NB4 (cell line): ENCODE measurements around the gene ADAMTS16.

Experiments
- DNase-seq: peaks from one replicate; pipeline ENCODE4 v3.0.0; 2010; ENCODE audit warnings: low read depth
- H3K4me3 ChIP-seq: one replicate; pipeline ENCODE4 v1.5.1; 2011; ENCODE audit warnings: mild to moderate bottlenecking, low read depth, low read length, moderate library complexity
- MYC ChIP-seq: IDR thresholded peaks from 2 replicates; pipeline ENCODE4 v1.6.1; 2011; ENCODE audit warnings: low read depth, low read length
- POLR2A ChIP-seq: IDR thresholded peaks from 2 replicates; pipeline ENCODE4 v1.6.1; 2011; ENCODE audit warnings: mild to moderate bottlenecking; ENCODE audit not compliant: insufficient read length; ENCODE audit errors: extremely low read depth
- TF ChIP-seq, protein P1 (sequence below): IDR thresholded peaks from one replicate; pipeline ENCODE4 v1.5.1; 2012; ENCODE audit warnings: low read depth, low read length
- TF ChIP-seq, protein P2 (sequence below): IDR thresholded peaks from 2 replicates; pipeline ENCODE4 v1.6.1; 2011; ENCODE audit warnings: low read depth, low read length

ADAMTS16 gene, protein sequence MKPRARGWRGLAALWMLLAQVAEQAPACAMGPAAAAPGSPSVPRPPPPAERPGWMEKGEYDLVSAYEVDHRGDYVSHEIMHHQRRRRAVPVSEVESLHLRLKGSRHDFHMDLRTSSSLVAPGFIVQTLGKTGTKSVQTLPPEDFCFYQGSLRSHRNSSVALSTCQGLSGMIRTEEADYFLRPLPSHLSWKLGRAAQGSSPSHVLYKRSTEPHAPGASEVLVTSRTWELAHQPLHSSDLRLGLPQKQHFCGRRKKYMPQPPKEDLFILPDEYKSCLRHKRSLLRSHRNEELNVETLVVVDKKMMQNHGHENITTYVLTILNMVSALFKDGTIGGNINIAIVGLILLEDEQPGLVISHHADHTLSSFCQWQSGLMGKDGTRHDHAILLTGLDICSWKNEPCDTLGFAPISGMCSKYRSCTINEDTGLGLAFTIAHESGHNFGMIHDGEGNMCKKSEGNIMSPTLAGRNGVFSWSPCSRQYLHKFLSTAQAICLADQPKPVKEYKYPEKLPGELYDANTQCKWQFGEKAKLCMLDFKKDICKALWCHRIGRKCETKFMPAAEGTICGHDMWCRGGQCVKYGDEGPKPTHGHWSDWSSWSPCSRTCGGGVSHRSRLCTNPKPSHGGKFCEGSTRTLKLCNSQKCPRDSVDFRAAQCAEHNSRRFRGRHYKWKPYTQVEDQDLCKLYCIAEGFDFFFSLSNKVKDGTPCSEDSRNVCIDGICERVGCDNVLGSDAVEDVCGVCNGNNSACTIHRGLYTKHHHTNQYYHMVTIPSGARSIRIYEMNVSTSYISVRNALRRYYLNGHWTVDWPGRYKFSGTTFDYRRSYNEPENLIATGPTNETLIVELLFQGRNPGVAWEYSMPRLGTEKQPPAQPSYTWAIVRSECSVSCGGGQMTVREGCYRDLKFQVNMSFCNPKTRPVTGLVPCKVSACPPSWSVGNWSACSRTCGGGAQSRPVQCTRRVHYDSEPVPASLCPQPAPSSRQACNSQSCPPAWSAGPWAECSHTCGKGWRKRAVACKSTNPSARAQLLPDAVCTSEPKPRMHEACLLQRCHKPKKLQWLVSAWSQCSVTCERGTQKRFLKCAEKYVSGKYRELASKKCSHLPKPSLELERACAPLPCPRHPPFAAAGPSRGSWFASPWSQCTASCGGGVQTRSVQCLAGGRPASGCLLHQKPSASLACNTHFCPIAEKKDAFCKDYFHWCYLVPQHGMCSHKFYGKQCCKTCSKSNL

DNA sequence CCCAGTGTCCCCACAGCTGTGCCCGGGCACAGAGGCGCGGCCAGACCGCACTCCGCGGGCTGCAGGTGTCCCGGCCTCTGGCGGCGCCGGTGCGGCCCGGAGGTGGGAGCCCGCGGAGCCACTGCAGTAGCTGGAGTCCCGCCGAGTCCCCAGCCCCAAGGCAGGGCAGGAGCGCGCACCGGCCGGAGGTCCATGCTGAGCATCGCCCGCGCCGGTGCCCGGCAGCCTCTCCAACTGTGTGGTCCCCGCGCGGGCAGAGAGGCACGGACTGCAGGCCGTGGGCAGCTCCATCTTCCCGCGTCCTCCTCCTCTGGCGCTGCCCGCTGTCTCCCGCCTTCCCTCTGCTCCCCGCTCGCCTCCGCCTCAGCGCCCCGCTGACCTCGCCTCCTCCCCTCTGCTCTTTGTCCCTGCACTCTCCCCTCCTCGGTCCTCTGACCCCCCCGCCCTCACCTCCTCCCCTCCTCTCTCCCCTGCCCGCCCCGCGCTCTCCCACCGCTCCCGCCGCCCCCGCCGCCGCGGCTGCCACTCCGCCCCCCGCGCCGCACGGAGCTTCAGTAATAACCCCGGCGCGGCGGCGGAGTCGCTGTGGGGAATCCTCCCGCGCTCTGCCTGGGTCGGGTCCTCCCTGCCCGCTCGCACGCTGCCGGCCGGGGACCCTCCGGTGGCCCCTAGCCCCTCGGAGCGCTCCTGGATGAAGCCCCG lies at the start of gene ADAMTS16:
ADAMTS16 (plus strand) TSS at position 554 of the 702 bp plus-strand sequence; CDS start at position 692, 138 bp downstream.
- TF ChIP-seq, protein P1, sequence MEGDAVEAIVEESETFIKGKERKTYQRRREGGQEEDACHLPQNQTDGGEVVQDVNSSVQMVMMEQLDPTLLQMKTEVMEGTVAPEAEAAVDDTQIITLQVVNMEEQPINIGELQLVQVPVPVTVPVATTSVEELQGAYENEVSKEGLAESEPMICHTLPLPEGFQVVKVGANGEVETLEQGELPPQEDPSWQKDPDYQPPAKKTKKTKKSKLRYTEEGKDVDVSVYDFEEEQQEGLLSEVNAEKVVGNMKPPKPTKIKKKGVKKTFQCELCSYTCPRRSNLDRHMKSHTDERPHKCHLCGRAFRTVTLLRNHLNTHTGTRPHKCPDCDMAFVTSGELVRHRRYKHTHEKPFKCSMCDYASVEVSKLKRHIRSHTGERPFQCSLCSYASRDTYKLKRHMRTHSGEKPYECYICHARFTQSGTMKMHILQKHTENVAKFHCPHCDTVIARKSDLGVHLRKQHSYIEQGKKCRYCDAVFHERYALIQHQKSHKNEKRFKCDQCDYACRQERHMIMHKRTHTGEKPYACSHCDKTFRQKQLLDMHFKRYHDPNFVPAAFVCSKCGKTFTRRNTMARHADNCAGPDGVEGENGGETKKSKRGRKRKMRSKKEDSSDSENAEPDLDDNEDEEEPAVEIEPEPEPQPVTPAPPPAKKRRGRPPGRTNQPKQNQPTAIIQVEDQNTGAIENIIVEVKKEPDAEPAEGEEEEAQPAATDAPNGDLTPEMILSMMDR = no peak
- TF ChIP-seq MYC = no peak
- TF ChIP-seq, protein P2, sequence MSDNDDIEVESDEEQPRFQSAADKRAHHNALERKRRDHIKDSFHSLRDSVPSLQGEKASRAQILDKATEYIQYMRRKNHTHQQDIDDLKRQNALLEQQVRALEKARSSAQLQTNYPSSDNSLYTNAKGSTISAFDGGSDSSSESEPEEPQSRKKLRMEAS = no peak
- TF ChIP-seq POLR2A = no peak
- no peak for DNase-seq
- H3K4me3 ChIP-seq = no peak within 1 kb of the TSS

DNA sequence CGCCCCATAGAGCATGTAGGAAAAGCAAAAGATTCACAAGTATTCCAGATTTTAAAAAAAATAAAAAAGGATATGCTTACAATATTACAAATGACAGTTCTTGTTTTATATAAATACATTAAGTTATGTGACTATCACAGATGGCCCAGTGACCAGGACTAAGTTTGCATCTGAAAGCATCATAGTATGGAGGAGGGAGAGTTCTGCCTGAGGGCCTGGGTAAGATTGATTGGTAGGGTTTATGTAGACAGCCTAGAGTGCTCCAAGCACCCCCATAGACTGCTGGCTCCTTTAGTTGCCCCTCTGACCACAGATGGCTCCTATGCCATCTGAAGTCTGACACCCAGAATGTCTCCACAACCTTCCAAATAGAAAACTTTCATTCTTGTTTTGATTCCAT lies 48.0 kb upstream of the ADAMTS16 start:
- DNase-seq = no peak
- H3K4me3 ChIP-seq = no peak overlapping the region
- TF ChIP-seq, protein P2 = no peak
- TF ChIP-seq, protein P1 = no peak
- TF ChIP-seq MYC (no peak), POLR2A (no peak)

DNA sequence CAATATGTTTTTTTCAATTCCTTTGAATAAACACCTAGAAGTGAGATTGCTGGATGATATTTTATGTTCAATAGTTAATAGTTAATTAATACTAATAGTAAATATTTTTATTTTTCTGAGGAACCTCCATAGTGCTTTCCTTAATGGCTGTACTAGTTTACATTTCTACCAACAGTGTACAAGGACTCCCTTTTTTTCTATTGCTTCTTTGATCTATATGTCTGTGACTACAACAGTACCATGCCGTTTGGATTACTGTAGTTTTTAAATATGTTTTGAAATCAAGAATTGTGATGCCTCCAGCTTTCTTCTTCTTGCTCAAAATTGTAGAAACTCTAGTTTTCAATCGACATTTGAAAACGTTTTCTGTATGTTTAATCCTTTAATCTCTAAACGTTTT lies 39.5 kb upstream of the ADAMTS16 start:
- DNase-seq = no peak
- H3K4me3 ChIP-seq = no peak overlapping the region
- TF ChIP-seq POLR2A = no peak

DNA sequence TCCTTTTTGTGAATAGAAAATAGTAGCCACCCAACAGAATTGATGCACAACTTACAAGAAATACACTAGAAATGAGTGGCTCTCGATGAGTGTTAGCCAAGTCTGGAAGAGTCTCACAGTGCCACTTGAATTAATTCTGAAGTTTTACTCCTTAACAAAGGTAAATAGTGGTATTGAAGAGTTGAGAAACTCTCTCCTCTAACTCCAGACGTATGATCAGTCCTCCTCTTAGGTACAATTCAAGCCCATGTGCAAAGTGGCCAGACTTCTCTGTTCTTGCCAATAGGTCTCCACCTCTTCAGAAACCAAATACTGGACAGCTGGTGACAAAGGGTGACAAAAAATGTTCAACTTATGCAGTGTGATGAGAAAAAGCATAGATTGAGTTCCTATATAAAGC lies 38.5 kb upstream of the ADAMTS16 start:
- TF ChIP-seq MYC = no peak
- TF ChIP-seq, protein P1 = no peak
- TF ChIP-seq, protein P2 = no peak
- no peak for TF ChIP-seq POLR2A
- no peak for DNase-seq

DNA sequence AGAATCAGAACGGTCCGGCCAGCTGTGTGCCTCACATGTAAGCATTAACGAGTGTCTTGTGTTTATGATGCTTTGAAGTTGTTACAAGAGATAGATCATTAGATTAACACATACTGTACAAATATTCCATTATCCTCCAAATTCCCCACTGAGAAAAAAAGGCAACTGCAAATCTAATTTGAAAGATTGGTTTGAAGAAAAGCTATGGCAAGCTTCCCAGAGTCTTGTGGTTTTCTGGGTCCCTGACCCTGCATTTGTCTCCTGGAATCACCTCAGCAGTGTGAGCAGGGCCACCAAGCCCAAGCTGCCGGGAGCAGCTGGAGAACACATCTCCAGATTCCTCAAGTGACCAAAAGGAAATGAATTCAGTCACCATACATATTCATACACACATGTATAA lies 36.9 kb upstream of the ADAMTS16 start:
- H3K4me3 ChIP-seq = no peak overlapping the region
- no peak for TF ChIP-seq MYC
- TF ChIP-seq, protein P1 = no peak
- TF ChIP-seq, protein P2 = no peak
- no peak for TF ChIP-seq POLR2A
- DNase-seq = no peak

More for the DNA sequence above, 38.5 kb upstream of the ADAMTS16 start:
- H3K4me3 ChIP-seq = no peak overlapping the region
